K562 (cell line): ENCODE results near the gene ERGIC1. TPM values are rescaled to one million over a fixed set of nuclear protein-coding genes. Genes with fewer than 3 reads are reported as not detected.
A peak's percentile ranks its signal among the peaks of the same experiment; 100 is the strongest.

Source experiments
- ATAC-seq: fragments of 200-7000 bp; cut with Tn5 transposase; 3 replicates; pipeline ENCODE4 v1.9.1; 2020; ENCODE audit warnings: moderate library complexity
- BruUV-seq: library from RNA; stranded (reverse); fragments of 400-500 nt; replicated peaks from 2 replicates; lab custom pipeline; 2021; lab: Mats Ljungman, UMichigan
- CTCF ChIA-PET: fragments of 300-600 bp; formaldehyde crosslinking; extraction: SDS; loops from one replicate; lab custom pipeline; 2021; ENCODE audit warnings: low intra/inter-chr PET ratio; lab: Yijun Ruan, JAX
- POLR2A ChIA-PET: fragments of 300-600, 350-650 bp; sonication (Branson Sonifier 250); formaldehyde crosslinking; extraction: SDS; loops from one replicate; lab custom pipeline; 2021; ENCODE audit warnings: antibody characterized with exemption, inconsistent platforms; lab: Yijun Ruan, JAX
- DNase-seq, 4 experiments: peaks; one replicate each; pipeline versions ENCODE4 v3.0.0 to v3.0.0-alpha.2; 2011 to 2018; ENCODE audit warnings: low spot score in 3 of 4, mixed read lengths in 3 of 4; ENCODE audit errors: extremely low read depth in 1 of 4
- FAIRE-seq: peaks from 2 replicates; lab custom pipeline; 2011; peaks lifted over from hg19 to GRCh38; lab: Jason Lieb, UNC
- H2AFZ ChIP-seq: 2 replicates; pipeline ENCODE4 v1.6.0; 2011; ENCODE audit warnings: low read depth, low read length, control low read depth, inconsistent platforms
- H3K27ac ChIP-seq: fragments of 200-600 bp; 3 replicates; pipeline ENCODE4 v1.8.0; 2011; ENCODE audit warnings: low read depth, mild to moderate bottlenecking, control low read depth, inconsistent platforms, low read length, moderate library complexity, mixed read lengths; ENCODE audit errors: extremely low read depth
- H3K27me3 ChIP-seq, 2 experiments: fragments of 300-600 bp in 1 of 2; 2 replicates in 1 of 2; 3 replicates in 1 of 2; pipeline versions ENCODE4 v1.6.0 to v1.8.0; 2011; ENCODE audit warnings: inconsistent platforms in 2 of 2, low read length in 2 of 2, mild to moderate bottlenecking in 1 of 2, mixed read lengths in 1 of 2, moderate library complexity in 1 of 2; ENCODE audit not compliant: control insufficient read depth in 2 of 2, insufficient read depth in 2 of 2
- H3K36me3 ChIP-seq: fragments of 300-600 bp; 3 replicates; pipeline ENCODE4 v1.8.0; 2011; ENCODE audit warnings: mild to moderate bottlenecking, low read length, inconsistent platforms; ENCODE audit not compliant: control insufficient read depth, insufficient read depth
- H3K4me1 ChIP-seq, 2 experiments: fragments of 200-600 bp in 1 of 2; replicated peaks in 1 of 2; 2 replicates in 1 of 2; 3 replicates in 1 of 2; pipeline versions ENCODE4 v1.5.1 to v1.8.0; 2011; ENCODE audit warnings: inconsistent platforms in 2 of 2, low read length in 2 of 2, mild to moderate bottlenecking in 1 of 2, mixed read lengths in 1 of 2, moderate library complexity in 1 of 2; ENCODE audit not compliant: control insufficient read depth in 2 of 2, insufficient read depth in 2 of 2
- H3K4me2 ChIP-seq: 2 replicates; pipeline ENCODE4 v1.6.1; 2011; ENCODE audit warnings: low read length, control low read depth, inconsistent platforms, mixed read lengths; ENCODE audit not compliant: insufficient read depth
- H3K4me3 ChIP-seq: fragments of 200-600 bp; sonication (generic), shearing (Covaris generic); 2 replicates; pipeline ENCODE4 v1.5.1; 2016; ENCODE audit warnings: control low read depth, inconsistent platforms
- H3K79me2 ChIP-seq: fragments of 200-600 bp; 3 replicates; pipeline ENCODE4 v1.8.0; 2011; ENCODE audit warnings: low read length, inconsistent platforms; ENCODE audit not compliant: control insufficient read depth, insufficient read depth
- H3K9ac ChIP-seq, 2 experiments: 2 replicates each; pipeline versions ENCODE4 v1.6.0 to v1.6.1; 2011; ENCODE audit warnings: low read depth in 2 of 2, low read length in 2 of 2, control low read depth in 1 of 2, inconsistent platforms in 1 of 2, mild to moderate bottlenecking in 1 of 2, mixed read lengths in 1 of 2; ENCODE audit not compliant: insufficient read depth in 1 of 2
- H3K9me1 ChIP-seq: one replicate; pipeline ENCODE4 v1.6.0; 2011; ENCODE audit warnings: inconsistent platforms, mild to moderate bottlenecking, low read length, moderate library complexity; ENCODE audit not compliant: control insufficient read depth, insufficient read depth
- H3K9me3 ChIP-seq: replicated peaks from 2 replicates; pipeline ENCODE4 v1.5.1; 2011; ENCODE audit warnings: low read depth, low read length, inconsistent platforms; ENCODE audit not compliant: control insufficient read depth, insufficient read depth
- H4K20me1 ChIP-seq: replicated peaks from 2 replicates; pipeline ENCODE4 v1.6.1; 2011; ENCODE audit warnings: low read length, inconsistent platforms, mixed read lengths; ENCODE audit not compliant: control insufficient read depth, insufficient read depth
- BMI1 ChIP-seq: fragments of 150-350 bp; IDR thresholded peaks from 2 replicates; pipeline ENCODE4 v1.6.1; 2014; ENCODE audit warnings: low read length
- HNRNPL ChIP-seq: fragments of 200-400 bp; formaldehyde crosslinking; IDR thresholded peaks from 2 replicates; pipeline ENCODE4 v1.6.1; 2017; ENCODE audit warnings: low read depth, mild to moderate bottlenecking, low read length
- NFRKB ChIP-seq: fragments of 450-650 bp; IDR thresholded peaks from 2 replicates; pipeline ENCODE4 v1.6.1; 2016; ENCODE audit warnings: low read depth
- ZEB2 ChIP-seq: fragments of 450-650 bp; IDR thresholded peaks from 2 replicates; pipeline ENCODE4 v1.6.1; 2016
- ZKSCAN3 ChIP-seq: fragments of 250-450 bp; sonication (Bioruptor Pico); IDR thresholded peaks from 2 replicates; pipeline ENCODE4 v1.4.0; 2020
- WGBS: fragments of 100-300 bp; shearing (Covaris generic); methylation state at CpG from one replicate; pipeline ENCODE4 v1.1.6; 2016; ENCODE audit warnings: low coverage, mixed read lengths; ENCODE audit not compliant: insufficient coverage; ENCODE audit errors: missing lambda C conversion rate; 5-methylcytosine and 5-hydroxymethylcytosine counted together
- in situ Hi-C: fragments of 300-500 bp; cut with MboI; formaldehyde crosslinking; loops from 4 replicates; pipeline ENCODE4 v1.15.0; 2018; ENCODE audit warnings: inconsistent platforms, mixed read lengths
- intact Hi-C: fragments of 100-400 bp; cut with micrococcal nuclease; formaldehyde crosslinking; loops from 2 replicates; pipeline ENCODE4 v1.14.2; 2022
- polyA plus RNA-seq, 8 experiments: library from polyadenylated mRNA; depleted of rRNA in 4 of 8; stranded (reverse) in 5 of 8; unstranded in 3 of 8; fragments of >200 nt; fragmentation: Nextera tagmentation in 2 of 8; fragmentation: Illumina TruSeq in 1 of 8; extraction: Ambion mirVana in 2 of 8; extraction: Trizol in 1 of 8; gene quantifications; 2 replicates each; pipeline versions ENCODE4 v1.2.1 to v1.2.3, GENCODE V29; 2011 to 2014; ENCODE audit warnings: inconsistent platforms in 1 of 8, missing spikeins in 1 of 8
- total RNA-seq, 7 experiments: library from RNA; depleted of rRNA in 6 of 7; stranded (reverse); fragments of >200 nt in 6 of 7; fragmentation: Illumina TruSeq in 2 of 7; extraction: Trizol in 2 of 7; gene quantifications; 2 replicates each; pipeline versions ENCODE4 v1.2.1 to v1.2.3, GENCODE V29; 2011 to 2021; ENCODE audit warnings: low replicate concordance in 1 of 7
- TF ChIP-seq, protein P1 (sequence below): fragments of 250-450 bp; sonication (Bioruptor Pico); IDR thresholded peaks from 2 replicates; pipeline ENCODE4 v1.4.0; 2020
- TF ChIP-seq, protein P2 (sequence below): sonication (generic); formaldehyde crosslinking; IDR thresholded peaks from 2 replicates; pipeline ENCODE4 v1.8.0; 2023; ENCODE audit warnings: mild to moderate bottlenecking, missing genetic modification reagents
- TF ChIP-seq, protein P3 (sequence below): sonication (generic); IDR thresholded peaks from 2 replicates; pipeline ENCODE4 v1.6.1; 2016
- TF ChIP-seq, protein P4 (sequence below): fragments of 450-650 bp; IDR thresholded peaks from 2 replicates; pipeline ENCODE4 v1.6.1; 2016; ENCODE audit warnings: low read depth, mild to moderate bottlenecking, moderate library complexity

ERGIC1 gene
- total and polyA plus RNA-seq, 9 of the 15 experiments (the other 6 are each of a cell fraction or from before 2014, with no cell fraction given), result 5.5 to 68.4 (median 36.4) TPM

DNA sequence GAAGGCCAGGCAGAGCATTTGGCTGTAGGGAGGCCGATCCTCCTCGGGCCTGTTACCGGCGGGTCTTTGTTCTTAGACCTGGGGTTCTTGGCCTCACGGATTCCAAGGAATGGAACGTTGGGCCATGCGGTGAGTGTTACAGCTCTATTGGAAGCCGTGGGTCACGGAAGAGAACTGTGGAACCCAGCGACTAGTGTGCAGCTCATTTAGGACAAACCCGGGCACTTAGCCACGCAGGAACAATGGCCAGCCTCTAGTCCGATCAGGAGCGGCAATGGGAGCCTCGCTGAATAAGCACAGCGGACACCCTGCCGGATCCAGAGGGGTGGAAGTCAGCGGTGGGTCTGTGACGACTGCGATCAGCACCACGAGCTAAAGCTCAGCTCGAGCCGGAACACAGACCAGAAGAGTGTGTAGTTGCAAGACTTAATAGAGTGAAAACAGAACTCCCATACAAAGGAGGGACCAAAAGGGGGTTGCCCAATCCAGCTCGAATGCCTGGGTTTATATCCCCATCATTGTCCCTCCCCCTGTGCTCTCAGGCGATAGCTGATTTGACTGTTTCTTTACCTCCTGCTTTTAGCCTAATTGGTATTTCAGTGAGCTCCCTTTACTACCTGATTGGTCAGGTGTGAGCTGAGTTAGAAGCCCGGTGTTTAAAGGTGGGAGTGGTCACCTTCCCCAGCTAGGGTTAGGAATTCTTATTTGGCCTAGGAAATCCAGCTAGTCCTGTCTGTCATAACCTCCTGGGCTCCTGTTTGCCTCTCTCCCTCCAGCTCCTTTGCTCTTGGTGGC is 71.5 kb downstream of the ERGIC1 start:
- Histone ChIP-seq H3K9me1 (no peaks in the 10 kb centered on the region), H3K9ac (peak overlapping the region in 1 of 2 experiments; percentile 72; a peak in 1 of 4 replicates), H3K4me2 (no peak overlapping the region), H2AFZ (no peak overlapping the region), H3K4me1 (peaks cover 26 to 31% of the 10 kb centered on the region in 2 experiments), H3K36me3 (peaks cover 13% of the 10 kb centered on the region; the same call in 1 of the 3 replicates), H3K4me3 (no peak overlapping the region), H4K20me1 (no peaks in the 10 kb centered on the region), H3K9me3 (no peaks in the 10 kb centered on the region), H3K79me2 (no peaks in the 10 kb centered on the region), H3K27ac (no peak overlapping the region), H3K27me3 (no peaks in the 10 kb centered on the region)
- in situ Hi-C loops (no loop called here), intact Hi-C loops (no loop called here)
- TF ChIP-seq, protein P1, sequence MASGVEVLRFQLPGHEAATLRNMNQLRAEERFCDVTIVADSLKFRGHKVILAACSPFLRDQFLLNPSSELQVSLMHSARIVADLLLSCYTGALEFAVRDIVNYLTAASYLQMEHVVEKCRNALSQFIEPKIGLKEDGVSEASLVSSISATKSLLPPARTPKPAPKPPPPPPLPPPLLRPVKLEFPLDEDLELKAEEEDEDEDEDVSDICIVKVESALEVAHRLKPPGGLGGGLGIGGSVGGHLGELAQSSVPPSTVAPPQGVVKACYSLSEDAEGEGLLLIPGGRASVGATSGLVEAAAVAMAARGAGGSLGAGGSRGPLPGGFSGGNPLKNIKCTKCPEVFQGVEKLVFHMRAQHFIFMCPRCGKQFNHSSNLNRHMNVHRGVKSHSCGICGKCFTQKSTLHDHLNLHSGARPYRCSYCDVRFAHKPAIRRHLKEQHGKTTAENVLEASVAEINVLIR (CRISPR knock-in tag), result no peak
- no peak for TF ChIP-seq ZKSCAN3 (CRISPR knock-in tag)
- TF ChIP-seq ZEB2, result no peak
- TF ChIP-seq, protein P2, sequence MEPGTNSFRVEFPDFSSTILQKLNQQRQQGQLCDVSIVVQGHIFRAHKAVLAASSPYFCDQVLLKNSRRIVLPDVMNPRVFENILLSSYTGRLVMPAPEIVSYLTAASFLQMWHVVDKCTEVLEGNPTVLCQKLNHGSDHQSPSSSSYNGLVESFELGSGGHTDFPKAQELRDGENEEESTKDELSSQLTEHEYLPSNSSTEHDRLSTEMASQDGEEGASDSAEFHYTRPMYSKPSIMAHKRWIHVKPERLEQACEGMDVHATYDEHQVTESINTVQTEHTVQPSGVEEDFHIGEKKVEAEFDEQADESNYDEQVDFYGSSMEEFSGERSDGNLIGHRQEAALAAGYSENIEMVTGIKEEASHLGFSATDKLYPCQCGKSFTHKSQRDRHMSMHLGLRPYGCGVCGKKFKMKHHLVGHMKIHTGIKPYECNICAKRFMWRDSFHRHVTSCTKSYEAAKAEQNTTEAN (CRISPR knock-in tag), result no peak
- TF ChIP-seq, protein P3, sequence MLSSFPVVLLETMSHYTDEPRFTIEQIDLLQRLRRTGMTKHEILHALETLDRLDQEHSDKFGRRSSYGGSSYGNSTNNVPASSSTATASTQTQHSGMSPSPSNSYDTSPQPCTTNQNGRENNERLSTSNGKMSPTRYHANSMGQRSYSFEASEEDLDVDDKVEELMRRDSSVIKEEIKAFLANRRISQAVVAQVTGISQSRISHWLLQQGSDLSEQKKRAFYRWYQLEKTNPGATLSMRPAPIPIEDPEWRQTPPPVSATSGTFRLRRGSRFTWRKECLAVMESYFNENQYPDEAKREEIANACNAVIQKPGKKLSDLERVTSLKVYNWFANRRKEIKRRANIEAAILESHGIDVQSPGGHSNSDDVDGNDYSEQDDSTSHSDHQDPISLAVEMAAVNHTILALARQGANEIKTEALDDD, result no peak
- no peak for TF ChIP-seq NFRKB
- TF ChIP-seq, protein P4, sequence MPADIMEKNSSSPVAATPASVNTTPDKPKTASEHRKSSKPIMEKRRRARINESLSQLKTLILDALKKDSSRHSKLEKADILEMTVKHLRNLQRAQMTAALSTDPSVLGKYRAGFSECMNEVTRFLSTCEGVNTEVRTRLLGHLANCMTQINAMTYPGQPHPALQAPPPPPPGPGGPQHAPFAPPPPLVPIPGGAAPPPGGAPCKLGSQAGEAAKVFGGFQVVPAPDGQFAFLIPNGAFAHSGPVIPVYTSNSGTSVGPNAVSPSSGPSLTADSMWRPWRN, result no peak
- TF ChIP-seq BMI1, result no peak
- TF ChIP-seq HNRNPL, result no peak
- ChIA-PET CTCF (interaction anchor here (5.5 kb wide), 1 partner anchor 191 kb away, joined by 54 read pairs; no protein-coding TSS in a partner anchor), POLR2A (interaction anchor here (0.5 to 3.7 kb wide), 5 partner anchors 10 to 985 kb away, joined by 3 to 19 read pairs (median 3); partner anchors contain the start of gene DUSP1)
- 87% methylated on average over 23 of the region's 26 CpGs for WGBS
- FAIRE-seq (no peak), DNase-seq (no peak), ATAC-seq (no peak)
- no TSS peak for BruUV-seq
